Measurements from ENCODE around the gene SYT4.

- TF ChIP-seq CTCF (conservative IDR thresholded peaks at IDR 0.05 in 1 of 2, IDR thresholded peaks at IDR 0.05 in 1 of 2; ENCODE audit: extremely low read depth in 1 of 2, insufficient read depth in 1 of 2, low read depth in 1 of 2, low read length in 2 of 2): no peak
- no peak for TF ChIP-seq EZH2 (IDR thresholded peaks at IDR 0.05; ENCODE audit: borderline replicate concordance, low read length)
Observed at GRCh38 chr18:43314941-43315340, 37.7 kb upstream of the SYT4 start.
